ENCODE results near the gene RALGAPA2. TPM values are rescaled to one million over a fixed set of nuclear protein-coding genes. Genes with fewer than 3 reads are reported as not detected.
A peak's percentile ranks its signal among the peaks of the same experiment; 100 is the strongest.
"Not testable (repeated sequence)": the region's sequence is repeated elsewhere in the genome, so short reads cannot be mapped to it uniquely, and the experiment has no call there.

RALGAPA2 gene
- total and polyA plus RNA-seq, 4 donors, result 14.4 to 24.8 (median 18.0) TPM

DNA sequence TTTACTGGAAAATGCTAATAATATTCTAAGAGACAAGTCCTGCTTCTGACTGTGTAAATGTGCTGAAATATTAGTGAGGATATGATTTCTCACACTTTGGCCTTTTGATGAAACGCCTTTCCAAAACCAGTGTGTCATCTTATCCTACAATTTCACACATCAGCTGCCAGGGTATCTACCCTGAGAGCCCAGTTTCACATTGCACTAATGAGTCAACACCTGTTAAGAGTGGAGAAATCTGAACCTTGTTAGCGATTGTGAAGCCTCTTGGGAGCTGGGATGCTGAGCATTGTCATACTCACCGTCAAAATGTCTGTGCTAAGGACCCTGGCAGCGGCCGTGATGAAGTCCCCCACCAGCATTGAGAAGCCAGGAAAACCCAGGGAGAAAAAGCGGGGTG, 166.0 kb downstream of the RALGAPA2 start:
- WGBS (ENCODE audit: insufficient coverage), result 83% methylated on average over 1 of the region's 6 CpGs
- Histone ChIP-seq H3K36me3 (ENCODE audit: control insufficient read depth, insufficient read depth, low read length) (no peaks in the 10 kb centered on the region), H3K4me3 (ENCODE audit: low read depth, low read length) (no peak overlapping the region), H3K27me3 (ENCODE audit: control insufficient read depth, insufficient read depth, low read length) (no peaks in the 10 kb centered on the region), H3K4me1 (ENCODE audit: control insufficient read depth, insufficient read depth, low read length) (no peaks in the 10 kb centered on the region), H3K9me3 (ENCODE audit: control insufficient read depth, insufficient read depth, low read length) (no peaks in the 10 kb centered on the region), H3K27ac (ENCODE audit: low read depth, low read length) (no peak overlapping the region)
- no peak for DNase-seq (ENCODE audit: low read depth in 4 of 6, low spot score in 6 of 6)

DNA sequence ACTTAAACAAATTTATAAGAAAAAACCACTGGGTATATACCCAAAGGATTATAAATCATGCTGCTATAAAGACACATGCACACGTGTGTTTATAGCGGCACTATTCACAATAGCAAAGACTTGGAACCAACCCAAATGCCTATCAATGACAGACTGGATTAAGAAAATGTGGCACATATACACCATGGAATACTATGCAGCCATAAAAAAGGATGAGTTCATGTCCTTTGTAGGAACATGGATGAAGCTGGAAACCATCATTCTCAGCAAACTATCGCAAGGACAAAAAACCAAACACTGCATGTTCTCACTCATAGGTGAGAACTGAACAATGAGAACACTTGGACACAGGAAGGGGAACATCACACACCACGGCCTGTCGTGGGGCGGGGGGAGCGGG, 169.1 kb downstream of the RALGAPA2 start:
- H3K36me3 ChIP-seq (ENCODE audit: control insufficient read depth, insufficient read depth, low read length); H3K4me3 ChIP-seq (ENCODE audit: low read depth, low read length); H3K4me1 ChIP-seq (ENCODE audit: control insufficient read depth, insufficient read depth, low read length); H3K27ac ChIP-seq (ENCODE audit: low read depth, low read length); H3K9me3 ChIP-seq (ENCODE audit: control insufficient read depth, insufficient read depth, low read length); DNase-seq (ENCODE audit: low read depth in 4 of 6, low spot score in 6 of 6); H3K27me3 ChIP-seq (ENCODE audit: control insufficient read depth, insufficient read depth, low read length): not testable (repeated sequence)
- 90% methylated on average over 2 of the region's 7 CpGs for WGBS (ENCODE audit: insufficient coverage)

DNA sequence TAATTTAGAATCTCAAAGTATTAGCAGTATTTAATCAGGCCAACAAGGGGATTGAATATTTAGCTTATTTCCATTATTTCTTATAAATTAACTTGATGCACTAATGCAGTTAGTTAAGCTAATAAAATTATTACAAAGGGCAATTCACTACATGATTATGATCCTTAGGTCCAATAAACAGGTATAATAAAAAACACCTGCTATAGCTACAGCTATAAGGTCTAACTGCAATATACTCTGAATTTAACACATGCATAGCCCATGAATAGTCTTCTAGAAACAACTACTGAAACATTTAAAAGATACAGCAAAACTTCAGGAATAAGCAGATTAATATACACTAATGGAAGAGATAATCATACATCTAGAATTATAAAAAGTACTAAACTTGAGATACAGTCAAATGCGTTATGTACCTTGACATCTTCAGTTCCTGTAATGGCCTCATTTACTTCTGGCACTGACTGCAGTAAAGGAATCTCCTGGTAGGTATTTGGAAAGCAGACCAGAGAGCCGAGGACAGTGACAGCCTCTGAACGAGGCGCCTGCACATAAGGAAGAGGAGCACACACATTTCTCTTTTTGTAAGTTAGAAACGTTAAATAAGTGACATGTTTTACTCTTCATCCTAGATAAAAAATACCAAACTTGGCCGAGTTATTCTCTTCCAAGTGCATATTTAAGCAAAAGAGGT, 176.1 kb downstream of the RALGAPA2 start:
- H3K27me3 ChIP-seq (ENCODE audit: control insufficient read depth, insufficient read depth, low read length), result peaks cover 1% of the 10 kb centered on the region
- H3K4me3 ChIP-seq (ENCODE audit: low read depth, low read length), result no peak overlapping the region
- WGBS (ENCODE audit: insufficient coverage), result no CpG with 5 or more reads among the region's 6 CpGs
- peaks cover 1% of the 10 kb centered on the region for H3K36me3 ChIP-seq (ENCODE audit: control insufficient read depth, insufficient read depth, low read length)
- DNase-seq (ENCODE audit: low read depth in 4 of 6, low spot score in 6 of 6), result no peak
- no peaks in the 10 kb centered on the region for H3K4me1 ChIP-seq (ENCODE audit: control insufficient read depth, insufficient read depth, low read length)
- H3K27ac ChIP-seq (ENCODE audit: low read depth, low read length), result no peak overlapping the region
- H3K9me3 ChIP-seq (ENCODE audit: control insufficient read depth, insufficient read depth, low read length), result no peaks in the 10 kb centered on the region

DNA sequence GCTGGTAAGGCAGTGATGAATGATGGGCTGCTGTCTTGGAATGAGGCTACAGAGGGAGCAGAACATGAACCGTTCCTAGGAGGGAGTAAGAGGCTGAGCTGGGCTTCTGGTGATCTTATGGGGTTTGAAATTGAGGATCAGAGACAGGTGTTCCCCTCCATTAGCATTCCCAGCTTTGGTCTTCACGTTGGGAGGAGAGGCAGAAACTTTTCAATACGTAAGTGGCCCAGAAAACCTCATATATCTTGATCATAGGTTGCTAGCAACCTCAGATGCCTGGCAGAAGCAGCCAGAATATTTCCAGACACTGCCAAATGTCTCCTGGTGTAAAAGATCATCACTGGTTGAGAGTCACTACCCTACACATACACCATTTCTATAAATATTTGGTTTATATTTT, 177.4 kb downstream of the RALGAPA2 start:
- H3K9me3 ChIP-seq (ENCODE audit: control insufficient read depth, insufficient read depth, low read length), result no peaks in the 10 kb centered on the region
- peaks cover 8% of the 10 kb centered on the region for H3K36me3 ChIP-seq (ENCODE audit: control insufficient read depth, insufficient read depth, low read length)
- H3K27ac ChIP-seq (ENCODE audit: low read depth, low read length), result no peak overlapping the region
- WGBS (ENCODE audit: insufficient coverage), result 80% methylated on average over 1 of the region's 3 CpGs
- no peak overlapping the region for H3K4me3 ChIP-seq (ENCODE audit: low read depth, low read length)
- no peaks in the 10 kb centered on the region for H3K4me1 ChIP-seq (ENCODE audit: control insufficient read depth, insufficient read depth, low read length)
- peaks cover 3% of the 10 kb centered on the region for H3K27me3 ChIP-seq (ENCODE audit: control insufficient read depth, insufficient read depth, low read length)
- no peak for DNase-seq (ENCODE audit: low read depth in 4 of 6, low spot score in 6 of 6)

DNA sequence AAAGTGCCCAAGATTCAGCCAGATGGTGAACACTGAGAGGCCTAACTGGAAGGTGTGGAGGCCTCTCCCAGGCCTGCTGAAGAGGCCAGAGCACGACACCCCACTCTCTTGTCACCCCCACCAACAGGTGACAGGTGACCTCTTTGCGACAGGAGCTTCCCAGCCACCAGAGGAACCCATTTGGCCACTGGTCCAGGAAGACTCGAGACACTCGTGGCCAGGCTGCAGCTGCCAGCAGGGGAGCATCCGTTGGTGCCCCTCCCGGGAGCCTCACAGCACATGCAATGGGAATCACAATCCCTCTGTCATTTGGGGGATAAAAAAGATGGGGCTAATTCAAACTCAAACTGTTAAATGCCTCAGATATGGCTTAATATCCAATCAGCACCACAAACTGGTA, 181.2 kb downstream of the RALGAPA2 start:
- Histone ChIP-seq H3K4me1 (ENCODE audit: control insufficient read depth, insufficient read depth, low read length) (no peaks in the 10 kb centered on the region), H3K27me3 (ENCODE audit: control insufficient read depth, insufficient read depth, low read length) (peaks cover 3% of the 10 kb centered on the region), H3K27ac (ENCODE audit: low read depth, low read length) (no peak overlapping the region), H3K9me3 (ENCODE audit: control insufficient read depth, insufficient read depth, low read length) (no peaks in the 10 kb centered on the region), H3K4me3 (ENCODE audit: low read depth, low read length) (no peak overlapping the region), H3K36me3 (ENCODE audit: control insufficient read depth, insufficient read depth, low read length) (peaks cover 15% of the 10 kb centered on the region)
- DNase-seq (ENCODE audit: low read depth in 4 of 6, low spot score in 6 of 6), result no peak
- WGBS (ENCODE audit: insufficient coverage), result 100% methylated on average over 3 of the region's 6 CpGs

DNA sequence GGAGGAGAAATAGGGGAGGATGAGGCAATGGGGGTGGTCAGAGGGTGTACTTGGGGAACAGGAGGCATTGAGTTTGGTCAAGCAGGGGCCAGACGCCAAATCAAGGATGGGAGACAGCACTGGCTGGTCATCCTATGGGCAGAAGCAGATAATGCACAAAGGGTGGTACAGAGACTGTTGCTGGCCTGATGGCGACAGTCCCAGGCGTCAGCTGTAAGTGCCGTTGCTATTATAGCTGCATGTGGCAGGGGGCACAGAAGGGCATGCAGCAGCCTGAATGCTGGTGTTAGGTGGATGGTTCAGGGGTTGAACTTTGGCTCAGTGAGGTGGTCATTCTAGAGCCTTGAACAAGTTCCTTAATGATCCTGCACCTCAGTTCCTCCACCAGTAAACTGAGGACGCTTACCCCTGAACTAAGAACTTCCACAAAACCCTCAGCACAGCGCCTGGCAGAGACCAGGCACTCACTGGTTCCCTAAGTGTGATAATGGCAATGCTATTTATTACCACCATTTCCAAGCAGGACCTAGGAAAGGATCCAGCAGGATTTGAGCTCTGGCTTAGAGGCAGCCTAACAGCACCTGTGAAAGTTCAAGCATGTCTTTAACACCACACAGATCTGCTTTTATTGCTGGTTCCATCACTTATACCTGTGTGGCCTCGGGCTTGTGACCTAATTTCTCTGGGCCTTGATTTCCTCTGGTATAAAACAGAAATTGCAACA, 181.9 kb downstream of the RALGAPA2 start:
- no peak for DNase-seq (ENCODE audit: low read depth in 4 of 6, low spot score in 6 of 6)
- no peak overlapping the region for H3K27ac ChIP-seq (ENCODE audit: low read depth, low read length)
- H3K27me3 ChIP-seq (ENCODE audit: control insufficient read depth, insufficient read depth, low read length), result peaks cover 3% of the 10 kb centered on the region

DNA sequence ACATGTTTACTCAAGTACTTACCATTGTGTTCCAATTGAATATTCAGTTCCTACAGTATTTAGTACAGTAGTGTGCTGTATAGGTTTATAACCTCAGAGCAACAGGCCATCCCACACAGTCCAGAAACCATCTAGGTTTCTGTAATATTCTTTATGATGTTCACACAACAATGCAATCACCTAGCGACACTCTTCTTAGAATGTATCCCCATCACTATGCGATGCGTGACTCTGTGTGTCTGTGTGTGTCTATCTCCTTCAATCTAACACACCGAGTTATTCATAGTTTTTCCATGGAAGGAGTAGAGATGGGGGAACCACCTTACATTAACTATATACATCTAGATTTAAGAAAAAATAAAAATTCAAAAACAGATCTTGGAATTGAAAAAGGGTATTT, 182.8 kb downstream of the RALGAPA2 start:
- WGBS (ENCODE audit: insufficient coverage), result no CpG with 5 or more reads among the region's 4 CpGs
- no peak for DNase-seq (ENCODE audit: low read depth in 4 of 6, low spot score in 6 of 6)
- Histone ChIP-seq H3K27me3 (ENCODE audit: control insufficient read depth, insufficient read depth, low read length) (peaks cover 3% of the 10 kb centered on the region), H3K4me1 (ENCODE audit: control insufficient read depth, insufficient read depth, low read length) (no peaks in the 10 kb centered on the region), H3K4me3 (ENCODE audit: low read depth, low read length) (no peak overlapping the region), H3K9me3 (ENCODE audit: control insufficient read depth, insufficient read depth, low read length) (no peaks in the 10 kb centered on the region), H3K27ac (ENCODE audit: low read depth, low read length) (no peak overlapping the region), H3K36me3 (ENCODE audit: control insufficient read depth, insufficient read depth, low read length) (peaks cover 15% of the 10 kb centered on the region)

More for the DNA sequence above, 181.9 kb downstream of the RALGAPA2 start:
- no peak overlapping the region for H3K4me3 ChIP-seq (ENCODE audit: low read depth, low read length)
- no peaks in the 10 kb centered on the region for H3K4me1 ChIP-seq (ENCODE audit: control insufficient read depth, insufficient read depth, low read length)
- 87% methylated on average over 5 of the region's 7 CpGs for WGBS (ENCODE audit: insufficient coverage)
- H3K36me3 ChIP-seq (ENCODE audit: control insufficient read depth, insufficient read depth, low read length), result peaks cover 15% of the 10 kb centered on the region
- H3K9me3 ChIP-seq (ENCODE audit: control insufficient read depth, insufficient read depth, low read length), result no peaks in the 10 kb centered on the region

DNA sequence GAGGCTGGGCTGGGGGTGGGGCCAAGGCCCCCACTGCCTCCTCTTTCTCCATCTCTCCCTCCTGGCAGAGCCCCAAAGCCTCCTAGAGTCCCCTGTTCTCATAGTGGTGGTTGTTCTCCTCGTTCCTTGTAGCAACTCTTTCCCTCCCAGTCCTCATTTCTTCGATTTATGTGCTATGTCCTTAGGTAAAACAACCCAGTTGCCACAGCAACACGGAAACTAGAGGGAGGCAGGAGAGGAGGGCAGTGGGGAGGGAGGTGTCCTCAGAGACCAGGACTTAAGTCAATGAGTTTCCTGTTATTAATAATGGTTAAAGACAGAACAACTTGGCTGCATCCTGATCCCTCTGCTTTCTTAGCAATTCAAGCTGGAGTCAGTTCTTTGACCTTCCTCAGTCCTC, 183.6 kb downstream of the RALGAPA2 start:
- WGBS (ENCODE audit: insufficient coverage), result no CpG with 5 or more reads among the region's 3 CpGs
- Histone ChIP-seq H3K4me1 (ENCODE audit: control insufficient read depth, insufficient read depth, low read length) (no peaks in the 10 kb centered on the region), H3K4me3 (ENCODE audit: low read depth, low read length) (no peak overlapping the region), H3K27ac (ENCODE audit: low read depth, low read length) (no peak overlapping the region), H3K27me3 (ENCODE audit: control insufficient read depth, insufficient read depth, low read length) (peaks cover 3% of the 10 kb centered on the region), H3K36me3 (ENCODE audit: control insufficient read depth, insufficient read depth, low read length) (peaks cover 15% of the 10 kb centered on the region), H3K9me3 (ENCODE audit: control insufficient read depth, insufficient read depth, low read length) (no peaks in the 10 kb centered on the region)
- DNase-seq (ENCODE audit: low read depth in 4 of 6, low spot score in 6 of 6), result peak in 1 of 6 donors; percentile 61

DNA sequence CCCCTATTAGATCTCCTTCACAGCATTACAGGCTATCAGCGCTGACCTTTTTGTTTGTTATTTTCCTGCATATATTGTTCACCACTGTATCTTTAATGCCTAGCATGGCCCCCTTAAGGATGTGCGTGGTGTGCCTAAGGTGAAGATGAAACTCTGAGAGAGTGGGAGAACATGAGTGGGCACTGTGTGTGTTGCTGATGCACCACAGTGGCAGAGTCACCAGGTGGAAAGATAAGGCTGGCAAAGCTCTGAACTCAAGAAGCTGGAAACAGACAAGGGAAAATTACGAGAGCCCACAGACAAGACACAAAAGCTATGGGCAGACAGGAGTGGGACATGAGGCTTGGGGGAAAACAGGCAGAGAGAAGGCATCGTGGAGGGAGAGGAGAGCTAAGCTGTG, 184.8 kb downstream of the RALGAPA2 start:
- Histone ChIP-seq H3K9me3 (ENCODE audit: control insufficient read depth, insufficient read depth, low read length) (no peaks in the 10 kb centered on the region), H3K4me1 (ENCODE audit: control insufficient read depth, insufficient read depth, low read length) (no peaks in the 10 kb centered on the region), H3K27ac (ENCODE audit: low read depth, low read length) (no peak overlapping the region), H3K4me3 (ENCODE audit: low read depth, low read length) (no peak overlapping the region), H3K36me3 (ENCODE audit: control insufficient read depth, insufficient read depth, low read length) (peaks cover 15% of the 10 kb centered on the region), H3K27me3 (ENCODE audit: control insufficient read depth, insufficient read depth, low read length) (peaks cover 3% of the 10 kb centered on the region)
- DNase-seq (ENCODE audit: low read depth in 4 of 6, low spot score in 6 of 6), result no peak
- WGBS (ENCODE audit: insufficient coverage), result 97% methylated on average over 3 of the region's 4 CpGs

DNA sequence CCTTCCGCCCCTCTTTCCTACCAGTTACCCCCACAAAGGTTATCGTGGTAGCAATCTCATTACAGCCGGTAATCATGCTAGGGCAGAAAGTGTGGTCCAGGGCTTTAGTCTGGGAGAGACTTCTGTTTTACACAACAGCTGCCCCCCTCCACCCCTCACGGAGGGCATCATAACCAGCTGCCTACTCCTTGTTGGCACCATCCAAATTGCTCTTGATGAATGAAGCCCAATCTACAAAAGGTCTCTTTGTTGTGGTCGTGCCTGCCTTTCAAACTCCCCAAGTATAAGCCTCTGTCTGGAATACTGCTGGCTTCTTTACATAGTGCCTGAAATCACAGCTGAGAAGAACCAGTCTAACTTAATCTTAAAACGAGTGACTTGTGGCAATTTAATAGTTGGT, 186.7 kb downstream of the RALGAPA2 start:
- Histone ChIP-seq H3K27me3 (ENCODE audit: control insufficient read depth, insufficient read depth, low read length) (no peaks in the 10 kb centered on the region), H3K9me3 (ENCODE audit: control insufficient read depth, insufficient read depth, low read length) (no peaks in the 10 kb centered on the region), H3K4me3 (ENCODE audit: low read depth, low read length) (no peak overlapping the region), H3K36me3 (ENCODE audit: control insufficient read depth, insufficient read depth, low read length) (peaks cover 10% of the 10 kb centered on the region), H3K27ac (ENCODE audit: low read depth, low read length) (no peak overlapping the region), H3K4me1 (ENCODE audit: control insufficient read depth, insufficient read depth, low read length) (no peaks in the 10 kb centered on the region)
- DNase-seq (ENCODE audit: low read depth in 4 of 6, low spot score in 6 of 6), result peak; percentile 12 to 76 (median 26)
- WGBS (ENCODE audit: insufficient coverage), result 71% methylated on average over 1 of the region's 6 CpGs
